Right lobe of liver (tissue), 6 donors: ENCODE data around the gene ATG9B. TPM values are rescaled to one million over a fixed set of nuclear protein-coding genes. Genes with fewer than 3 reads are reported as not detected.
A peak's percentile ranks its signal among the peaks of the same experiment; 100 is the strongest.

Experiments used
- ATAC-seq, 4 donors: fragments of 200-7000 bp; cut with Tn5 transposase; one replicate each; pipeline ENCODE4 v1.9.1; 2020; ENCODE audit warnings: mild to moderate bottlenecking in 4 of 4, moderate library complexity in 4 of 4
- DNase-seq, 3 donors: peaks; one replicate each; pipeline ENCODE4 v3.0.0-alpha.2; 2020
- H3K27ac ChIP-seq, 3 donors: fragments of 200-600 bp; one replicate each; pipeline ENCODE4 v1.8.0; 2022
- H3K27me3 ChIP-seq, 2 donors: fragments of 200-600 bp; one replicate each; pipeline ENCODE4 v1.8.0; 2022
- H3K36me3 ChIP-seq, 4 donors: fragments of 200-600 bp; sonication (generic) in 1 of 4; one replicate each; pipeline versions ENCODE4 v1.5.1 to v1.8.0; 2017 to 2022; ENCODE audit warnings: control low read depth in 1 of 4
- H3K4me1 ChIP-seq, 4 donors: fragments of 200-600 bp; sonication (generic) in 1 of 4; one replicate each; pipeline versions ENCODE4 v1.5.1 to v1.8.0; 2017 to 2022; ENCODE audit warnings: control low read depth in 1 of 4
- H3K4me3 ChIP-seq, 3 donors: fragments of 200-600 bp; one replicate each; pipeline ENCODE4 v1.8.0; 2022
- H3K9me3 ChIP-seq, 4 donors: fragments of 200-600 bp; sonication (generic) in 1 of 4; one replicate each; pipeline versions ENCODE4 v1.5.1 to v1.8.0; 2017 to 2022; ENCODE audit warnings: control low read depth in 1 of 4
- POLR2A ChIP-seq: fragments of 450-650 bp; IDR thresholded peaks from one replicate; pipeline ENCODE4 v1.6.1; 2017; ENCODE audit warnings: antibody characterized with exemption, mild to moderate bottlenecking
- WGBS: methylation state at CpG from one replicate; pipeline ENCODE4 v1.1.6; 2018; ENCODE audit warnings: low coverage, low lambda C conversion rate; ENCODE audit not compliant: insufficient coverage; ENCODE audit errors: missing lambda C conversion rate; 5-methylcytosine and 5-hydroxymethylcytosine counted together
- intact Hi-C, 2 donors: fragments of 100-400 bp; cut with DNase I; formaldehyde crosslinking; loops; one replicate each; pipeline versions ENCODE4 v1.11.2 to v1.14.1; 2022
- total RNA-seq, 6 experiments: library from RNA; depleted of rRNA in 2 of 6; stranded (reverse); fragments of >200 nt in 2 of 6; fragmentation: NEBNext Ultra II Directional in 3 of 6; extraction: Animal tissue kit (Norgen Biotek cat#: 25700) in 3 of 6; gene quantifications; one replicate each; pipeline versions ENCODE4 v1.1.0 to v1.2.4, GENCODE V29; 2016 to 2023
- TF ChIP-seq, protein P1 (sequence below), 4 donors: fragments of 200-600 bp in 3 of 4; fragments of 450-650 bp in 1 of 4; IDR thresholded peaks; one replicate each; pipeline versions ENCODE4 v1.5.1 to v1.8.0; 2016 to 2022; ENCODE audit warnings: antibody characterized with exemption in 4 of 4, mild to moderate bottlenecking in 2 of 4
- donor health status: DM: no; HTN: yes; CAD: no.
- donor health status: DM: no; HTN: no; CAD: no.
- donor health status: DM: no; HTN: no; CAD: no.
- donor health status: DM: no; HTN: yes; CAD: no.
- donor health status: DM: no; HTN: yes; CAD: no.

ATG9B gene
- total RNA-seq, 6 experiments from 2014 or later: 0.40 TPM; not detected in 5

- Histone ChIP-seq H3K4me3 (no peak within 1 kb of the TSS), H3K27me3 (no peaks in the 10 kb centered on the region), H3K4me1 (no peaks in the 10 kb centered on the region), H3K27ac (no peak within 1 kb of the TSS), H3K36me3 (no peaks in the 10 kb centered on the region), H3K9me3 (no peaks in the 10 kb centered on the region)
- ATAC-seq: no peak
- 73% methylated on average over 12 of the region's 12 CpGs for WGBS
- TF ChIP-seq, protein P1, sequence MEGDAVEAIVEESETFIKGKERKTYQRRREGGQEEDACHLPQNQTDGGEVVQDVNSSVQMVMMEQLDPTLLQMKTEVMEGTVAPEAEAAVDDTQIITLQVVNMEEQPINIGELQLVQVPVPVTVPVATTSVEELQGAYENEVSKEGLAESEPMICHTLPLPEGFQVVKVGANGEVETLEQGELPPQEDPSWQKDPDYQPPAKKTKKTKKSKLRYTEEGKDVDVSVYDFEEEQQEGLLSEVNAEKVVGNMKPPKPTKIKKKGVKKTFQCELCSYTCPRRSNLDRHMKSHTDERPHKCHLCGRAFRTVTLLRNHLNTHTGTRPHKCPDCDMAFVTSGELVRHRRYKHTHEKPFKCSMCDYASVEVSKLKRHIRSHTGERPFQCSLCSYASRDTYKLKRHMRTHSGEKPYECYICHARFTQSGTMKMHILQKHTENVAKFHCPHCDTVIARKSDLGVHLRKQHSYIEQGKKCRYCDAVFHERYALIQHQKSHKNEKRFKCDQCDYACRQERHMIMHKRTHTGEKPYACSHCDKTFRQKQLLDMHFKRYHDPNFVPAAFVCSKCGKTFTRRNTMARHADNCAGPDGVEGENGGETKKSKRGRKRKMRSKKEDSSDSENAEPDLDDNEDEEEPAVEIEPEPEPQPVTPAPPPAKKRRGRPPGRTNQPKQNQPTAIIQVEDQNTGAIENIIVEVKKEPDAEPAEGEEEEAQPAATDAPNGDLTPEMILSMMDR (IDR thresholded peaks at IDR 0.05): no peak
- TF ChIP-seq POLR2A: no peak
- DNase-seq: peak in 2 of 3 donors; percentile 8 to 35
- intact Hi-C loops: no loop called here
Observed at GRCh38 chr7:150990416-150991186, 33.7 kb downstream of the ATG9B start, which contains the start of gene NOS3. NOS3 (plus strand) TSS chr7:150991017; CDS start chr7:150993804, 2,787 bp downstream.

- Histone ChIP-seq H3K4me1 (no peaks in the 10 kb centered on the region), H3K27me3 (no peaks in the 10 kb centered on the region), H3K9me3 (no peaks in the 10 kb centered on the region), H3K4me3 (no peak overlapping the region), H3K27ac (peak overlapping the region in 1 of 3 donors; percentile 67), H3K36me3 (no peaks in the 10 kb centered on the region)
- DNase-seq (peak in 2 of 3 donors; percentile 23 to 41), ATAC-seq (no peak)
- WGBS: 19% methylated on average over 3 of the region's 7 CpGs
- TF ChIP-seq, protein P1 (IDR thresholded peaks at IDR 0.05): no peak
- intact Hi-C loops: loop anchor here in 1 of 2 donors (10.0 kb wide), 1 partner anchor 95 kb away; no protein-coding TSS in a partner anchor
Observed at GRCh38 chr7:150989456-150989855, 34.8 kb downstream of the ATG9B start.

DNA sequence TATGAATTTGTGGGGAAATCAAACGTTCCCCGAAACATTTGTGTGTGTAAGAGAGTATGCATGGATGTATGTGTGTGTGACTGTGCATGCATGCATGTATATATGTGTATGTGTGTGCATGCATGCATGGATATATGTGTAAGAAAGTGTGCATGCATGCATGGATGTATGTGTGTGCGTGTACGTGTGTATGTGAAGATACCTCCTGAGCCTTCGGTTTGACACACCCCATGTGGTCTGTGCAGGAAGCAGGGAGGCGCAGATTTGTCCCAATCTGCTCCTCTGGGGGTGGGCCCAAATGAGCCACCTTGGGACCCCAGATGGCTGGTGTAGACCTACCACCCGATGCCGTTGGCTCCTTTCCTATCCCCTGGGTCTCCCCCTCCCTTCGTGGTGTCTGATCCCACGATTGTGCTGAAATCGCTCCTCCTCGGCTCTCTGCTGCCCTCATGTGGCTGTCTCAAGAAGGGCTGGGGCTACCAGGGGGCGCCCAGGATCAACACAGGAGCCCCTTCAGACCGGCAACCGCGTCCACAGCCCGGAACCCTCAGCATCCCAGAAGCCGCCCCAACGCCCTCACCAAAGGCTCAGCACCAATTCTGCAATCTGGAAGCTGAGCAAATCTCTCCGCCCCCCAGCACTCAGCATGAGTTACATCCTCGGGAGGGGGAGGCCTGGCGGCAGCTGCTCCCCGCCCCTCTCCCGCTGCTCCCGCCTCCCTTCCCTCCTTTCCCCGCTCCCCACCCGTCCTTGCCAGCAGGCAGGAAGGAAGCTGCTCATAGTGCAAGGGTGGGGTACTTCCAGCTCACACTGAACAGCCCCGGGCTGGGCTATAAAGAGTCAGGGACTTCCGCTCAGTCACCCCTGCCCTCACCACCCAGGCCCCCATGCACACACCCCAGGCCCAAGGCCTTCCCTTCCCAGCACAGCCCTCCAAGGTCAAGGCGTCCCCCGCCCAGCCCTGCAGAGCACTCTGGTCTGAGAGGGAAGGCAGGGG, 35.8 kb downstream of the ATG9B start:
- TF ChIP-seq, protein P1 (IDR thresholded peaks at IDR 0.05): peak; percentile 64 to 82 (median 80)
- no peak for TF ChIP-seq POLR2A
- intact Hi-C loops: loop anchor here in 1 of 2 donors (10.0 kb wide), 1 partner anchor 94 kb away; no protein-coding TSS in a partner anchor
- DNase-seq: peak; percentile 65 to 72 (median 68)
- no peaks in the 10 kb centered on the region for H3K9me3 ChIP-seq
- no peaks in the 10 kb centered on the region for H3K36me3 ChIP-seq
- H3K27ac ChIP-seq: peak overlapping the region in 2 of 3 donors; percentile 29 to 67
- no peaks in the 10 kb centered on the region for H3K4me1 ChIP-seq
- 28% methylated on average over 10 of the region's 31 CpGs for WGBS
- H3K4me3 ChIP-seq: no peak overlapping the region
- no peaks in the 10 kb centered on the region for H3K27me3 ChIP-seq
- ATAC-seq: peak; percentile 64 to 68 (median 66)

GRCh38 chr7:150986556-150986955, 37.7 kb downstream of the ATG9B start:
- intact Hi-C loops: loop anchor here in 1 of 2 donors (10.0 kb wide), 1 partner anchor 92 kb away; no protein-coding TSS in a partner anchor
- no peaks in the 10 kb centered on the region for H3K36me3 ChIP-seq
- TF ChIP-seq, protein P1 (IDR thresholded peaks at IDR 0.05): no peak
- no peak for TF ChIP-seq POLR2A
- H3K4me1 ChIP-seq: no peaks in the 10 kb centered on the region
- ATAC-seq: no peak
- H3K9me3 ChIP-seq: no peaks in the 10 kb centered on the region
- DNase-seq: peak in 2 of 3 donors; percentile 5 to 46
- H3K27ac ChIP-seq: no peak overlapping the region
- WGBS: no CpG with 5 or more reads among the region's 5 CpGs
- H3K4me3 ChIP-seq: no peak overlapping the region
- no peaks in the 10 kb centered on the region for H3K27me3 ChIP-seq
